ENCODE data around the gene GPR137B. TPM values are rescaled to one million over a fixed set of nuclear protein-coding genes. Genes with fewer than 3 reads are reported as not detected.

GPR137B gene
- polyA plus RNA-seq, 1 donor from 2014 or later, result 8.2 TPM

DNA sequence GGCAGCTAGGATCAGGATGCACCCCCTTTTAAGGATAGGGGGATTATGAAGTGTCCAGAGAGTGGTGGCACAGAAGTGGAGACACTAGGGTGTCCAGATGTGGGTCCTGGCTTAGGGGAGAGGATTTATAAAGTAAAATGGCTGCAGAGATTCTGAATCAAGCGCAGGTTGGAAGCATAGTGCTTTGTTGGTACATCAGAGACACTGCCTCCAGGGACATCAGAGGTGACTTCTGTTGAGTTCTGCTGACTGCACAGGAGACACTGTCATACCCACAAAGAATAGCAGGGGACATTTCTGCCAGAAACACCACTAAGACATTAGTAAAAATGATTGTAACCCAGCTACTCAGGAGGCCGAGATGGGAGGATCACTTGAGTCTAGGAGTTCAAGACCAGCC, 16.4 kb downstream of the GPR137B start:
- Histone ChIP-seq H3K27ac (ENCODE audit: low read length) (no peak overlapping the region), H3K9me2 (ENCODE audit: insufficient read depth, low read length) (no peaks in the 10 kb centered on the region), H3K9me3 (ENCODE audit: low read length) (no peaks in the 10 kb centered on the region), H3K36me3 (ENCODE audit: insufficient read depth, low read length) (no peaks in the 10 kb centered on the region), H2AFZ (ENCODE audit: low read depth, low read length) (no peak overlapping the region), H3K4me2 (ENCODE audit: low read length) (no peak overlapping the region), H3K27me3 (ENCODE audit: insufficient read depth, low read depth, low read length) (no peaks in the 10 kb centered on the region), H3K79me2 (replicated peaks; ENCODE audit: insufficient read depth, low read length) (no peaks in the 10 kb centered on the region), H3K4me3 (ENCODE audit: low read length) (no peak overlapping the region), H3F3A (ENCODE audit: insufficient read depth, low read length, poor library complexity, severe bottlenecking) (no peaks in the 10 kb centered on the region), H4K20me1 (ENCODE audit: insufficient read depth) (no peaks in the 10 kb centered on the region), H3K9ac (ENCODE audit: low read length) (no peak overlapping the region)
- TF ChIP-seq POLR2AphosphoS5 (IDR thresholded peaks at IDR 0.05) (no peak), EZH2 (IDR thresholded peaks at IDR 0.05; ENCODE audit: borderline replicate concordance, insufficient read depth, low read length, poor library complexity, severe bottlenecking) (no peak), TAF1 (IDR thresholded peaks at IDR 0.05; ENCODE audit: low read depth) (no peak), MXI1 (conservative IDR thresholded peaks at IDR 0.05; ENCODE audit: poor library complexity, severe bottlenecking) (no peak), RAD21 (conservative IDR thresholded peaks at IDR 0.05) (no peak), REST (IDR thresholded peaks at IDR 0.05; ENCODE audit: borderline replicate concordance) (no peak), EP300 (conservative IDR thresholded peaks at IDR 0.05; ENCODE audit: poor library complexity, severe bottlenecking) (no peak), CTCF (IDR thresholded peaks at IDR 0.05; ENCODE audit: poor library complexity, severe bottlenecking) (no peak), SMC3 (conservative IDR thresholded peaks at IDR 0.05; ENCODE audit: poor library complexity) (no peak)

GRCh38 chr1:236159704-236160539, 17.6 kb downstream of the GPR137B start:
- H3K4me3 ChIP-seq (ENCODE audit: low read length), result no peak overlapping the region
- no peak overlapping the region for H3K4me2 ChIP-seq (ENCODE audit: low read length)
- H3K9me3 ChIP-seq (ENCODE audit: low read length), result no peaks in the 10 kb centered on the region
- no peaks in the 10 kb centered on the region for H3K9me2 ChIP-seq (ENCODE audit: insufficient read depth, low read length)
- no peak for TF ChIP-seq EP300 (conservative IDR thresholded peaks at IDR 0.05; ENCODE audit: poor library complexity, severe bottlenecking)
- no peak for TF ChIP-seq REST (IDR thresholded peaks at IDR 0.05; ENCODE audit: borderline replicate concordance)
- no peak for TF ChIP-seq CTCF (IDR thresholded peaks at IDR 0.05; ENCODE audit: poor library complexity, severe bottlenecking)
- TF ChIP-seq MXI1 (conservative IDR thresholded peaks at IDR 0.05; ENCODE audit: poor library complexity, severe bottlenecking), result no peak
- TF ChIP-seq EZH2 (IDR thresholded peaks at IDR 0.05; ENCODE audit: borderline replicate concordance, insufficient read depth, low read length, poor library complexity, severe bottlenecking), result no peak
- no peak for TF ChIP-seq POLR2AphosphoS5 (IDR thresholded peaks at IDR 0.05)
- TF ChIP-seq SMC3 (conservative IDR thresholded peaks at IDR 0.05; ENCODE audit: poor library complexity), result no peak
- TF ChIP-seq RAD21 (conservative IDR thresholded peaks at IDR 0.05), result no peak
- TF ChIP-seq TAF1 (IDR thresholded peaks at IDR 0.05; ENCODE audit: low read depth), result no peak
- no peaks in the 10 kb centered on the region for H3K36me3 ChIP-seq (ENCODE audit: insufficient read depth, low read length)
- no peaks in the 10 kb centered on the region for H3K27me3 ChIP-seq (ENCODE audit: insufficient read depth, low read depth, low read length)
- no peaks in the 10 kb centered on the region for H4K20me1 ChIP-seq (ENCODE audit: insufficient read depth)
- H3K79me2 ChIP-seq (replicated peaks; ENCODE audit: insufficient read depth, low read length), result no peaks in the 10 kb centered on the region
- H3K27ac ChIP-seq (ENCODE audit: low read length), result no peak overlapping the region
- H3F3A ChIP-seq (ENCODE audit: insufficient read depth, low read length, poor library complexity, severe bottlenecking), result no peaks in the 10 kb centered on the region
- H3K9ac ChIP-seq (ENCODE audit: low read length), result no peak overlapping the region
- no peak overlapping the region for H2AFZ ChIP-seq (ENCODE audit: low read depth, low read length)
